ENCODE results near the gene ETS2.
A peak's percentile ranks its signal among the peaks of the same experiment; 100 is the strongest.

ETS2 gene

GRCh38 chr21:38861989-38862683 is 56.4 kb downstream of the ETS2 start:
- DNase-seq = no peak

- peak; percentile 71 for DNase-seq
Observed at GRCh38 chr21:38863291-38863690, 57.6 kb downstream of the ETS2 start.

GRCh38 chr21:38863843-38864363 is 58.2 kb downstream of the ETS2 start:
- no peak for DNase-seq

- DNase-seq = no peak
Observed at GRCh38 chr21:38864964-38865363, 59.2 kb downstream of the ETS2 start.

- no peak for DNase-seq
Observed at GRCh38 chr21:38869196-38869595, 63.5 kb downstream of the ETS2 start.

- DNase-seq = no peak
Observed at GRCh38 chr21:38869946-38870345, 64.2 kb downstream of the ETS2 start.
